Nephron progenitor cell (in vitro differentiated cells): Measurements from ENCODE around the gene HDAC9.
"Not testable (repeated sequence)": the region's sequence is repeated elsewhere in the genome, so short reads cannot be mapped to it uniquely, and the experiment has no call there.

Experiments
- DNase-seq: peaks from one replicate; pipeline ENCODE4 v3.0.0; 2021
- H3K27ac Mint-ChIP-seq: 2 replicates; pipeline ENCODE4 v1.8.0; 2021; ENCODE audit warnings: mild to moderate bottlenecking, moderate library complexity, mixed read lengths
- H3K27me3 Mint-ChIP-seq: 2 replicates; pipeline ENCODE4 v1.8.0; 2021; ENCODE audit warnings: mild to moderate bottlenecking, low read depth, mixed read lengths; ENCODE audit not compliant: poor library complexity
- H3K36me3 Mint-ChIP-seq: 2 replicates; pipeline ENCODE4 v1.8.0; 2021; ENCODE audit warnings: low read depth, mixed read lengths
- H3K4me1 Mint-ChIP-seq: 2 replicates; pipeline ENCODE4 v1.8.0; 2021; ENCODE audit warnings: mixed read lengths
- H3K4me3 Mint-ChIP-seq: 2 replicates; pipeline ENCODE4 v1.8.0; 2021; ENCODE audit warnings: mild to moderate bottlenecking, moderate library complexity, mixed read lengths
- H3K9me3 Mint-ChIP-seq: 2 replicates; pipeline ENCODE4 v1.8.0; 2021; ENCODE audit warnings: mild to moderate bottlenecking, moderate library complexity, mixed read lengths
- CTCF ChIP-seq: fragments of 200-600 bp; sonication (generic); IDR thresholded peaks from 2 replicates; pipeline ENCODE4 v1.5.0; 2021; ENCODE audit warnings: antibody characterized with exemption

HDAC9 gene

GRCh38 chr7:18978108-18978495, 482.6 kb downstream of the HDAC9 start:
- Mint-ChIP-seq H3K36me3 (peaks cover 5% of the 10 kb centered on the region), H3K27ac (no peak overlapping the region), H3K4me1 (peaks cover 12% of the 10 kb centered on the region), H3K9me3 (peaks cover 22% of the 10 kb centered on the region), H3K27me3 (no peaks in the 10 kb centered on the region), H3K4me3 (no peak overlapping the region)
- no peak for DNase-seq
- no peak for TF ChIP-seq CTCF

GRCh38 chr7:18990700-18991099, 495.2 kb downstream of the HDAC9 start:
- not testable (repeated sequence) for H3K27me3 Mint-ChIP-seq, H3K4me3 Mint-ChIP-seq, H3K36me3 Mint-ChIP-seq, H3K4me1 Mint-ChIP-seq, H3K27ac Mint-ChIP-seq, DNase-seq
- H3K9me3 Mint-ChIP-seq: peaks cover 16% of the 10 kb centered on the region

- H3K27ac Mint-ChIP-seq: no peak overlapping the region
- H3K36me3 Mint-ChIP-seq: peaks cover 7% of the 10 kb centered on the region
- no peak for DNase-seq
- peaks cover 10% of the 10 kb centered on the region for H3K9me3 Mint-ChIP-seq
- H3K4me3 Mint-ChIP-seq: no peak overlapping the region
- no peak for TF ChIP-seq CTCF
- H3K27me3 Mint-ChIP-seq: peaks cover 3% of the 10 kb centered on the region
- H3K4me1 Mint-ChIP-seq: peaks cover 7% of the 10 kb centered on the region
Measured at GRCh38 chr7:18993933-18994668, 498.6 kb downstream of the HDAC9 start.

GRCh38 chr7:18995270-18995671, 499.7 kb downstream of the HDAC9 start:
- peaks cover 10% of the 10 kb centered on the region for H3K9me3 Mint-ChIP-seq
- peaks cover 7% of the 10 kb centered on the region for H3K4me1 Mint-ChIP-seq
- no peak for DNase-seq
- TF ChIP-seq CTCF: no peak
- no peak overlapping the region for H3K4me3 Mint-ChIP-seq
- H3K27ac Mint-ChIP-seq: no peak overlapping the region
- peaks cover 7% of the 10 kb centered on the region for H3K36me3 Mint-ChIP-seq
- H3K27me3 Mint-ChIP-seq: peaks cover 3% of the 10 kb centered on the region

- no peak for DNase-seq
- Mint-ChIP-seq H3K27ac (no peak overlapping the region), H3K4me1 (peaks cover 7% of the 10 kb centered on the region), H3K27me3 (peaks cover 3% of the 10 kb centered on the region), H3K9me3 (peaks cover 6% of the 10 kb centered on the region), H3K4me3 (no peak overlapping the region), H3K36me3 (peaks cover 3% of the 10 kb centered on the region)
- no peak for TF ChIP-seq CTCF
Measured at GRCh38 chr7:18995811-18996426, 500.4 kb downstream of the HDAC9 start.

GRCh38 chr7:18996583-18996982, 501.0 kb downstream of the HDAC9 start:
- H3K9me3 Mint-ChIP-seq: peaks cover 2% of the 10 kb centered on the region
- H3K4me3 Mint-ChIP-seq: no peak overlapping the region
- TF ChIP-seq CTCF: no peak
- DNase-seq: no peak
- H3K36me3 Mint-ChIP-seq: no peaks in the 10 kb centered on the region
- H3K4me1 Mint-ChIP-seq: peaks cover 7% of the 10 kb centered on the region
- no peak overlapping the region for H3K27ac Mint-ChIP-seq
- H3K27me3 Mint-ChIP-seq: peaks cover 3% of the 10 kb centered on the region
